Choroid plexus epithelial cell (primary cell): ENCODE measurements around the gene CPLANE1.

Source experiments
- DNase-seq: peaks from one replicate; pipeline ENCODE4 v3.0.0-alpha.2; 2010; ENCODE audit warnings: low read depth
- H3K4me3 ChIP-seq: 2 replicates; pipeline ENCODE4 v1.5.1; 2011; ENCODE audit warnings: low read depth, mild to moderate bottlenecking, control low read depth, low read length, moderate library complexity
- TF ChIP-seq, protein P1 (sequence below): conservative IDR thresholded peaks from 2 replicates; pipeline ENCODE4 v1.5.1; 2011; ENCODE audit warnings: low read depth, mild to moderate bottlenecking, control low read depth, inconsistent platforms, low read length, moderate library complexity

CPLANE1 gene

DNA sequence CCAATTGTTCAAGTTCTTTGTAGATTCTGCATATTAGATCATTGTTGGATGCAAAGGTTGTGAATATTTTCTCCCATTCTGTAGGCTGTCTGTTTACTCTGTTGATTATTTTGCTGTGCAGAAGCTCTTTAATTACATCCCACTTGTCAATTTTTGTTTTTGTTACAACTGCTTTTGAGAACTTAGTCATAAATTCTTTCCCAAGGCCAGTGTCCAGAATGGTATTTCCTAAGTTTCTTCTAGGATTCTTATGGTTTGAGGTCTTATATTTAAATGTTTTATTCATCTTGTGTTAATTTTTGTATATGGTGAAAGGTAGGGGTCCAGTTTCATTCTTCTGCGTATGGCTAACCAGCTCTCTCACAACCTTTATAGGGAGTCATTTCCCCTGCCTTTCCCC, 116.5 kb downstream of the CPLANE1 start:
- H3K4me3 ChIP-seq, result no peak overlapping the region
- peak; percentile 23 for DNase-seq

GRCh38 chr5:37121465-37121864, 127.7 kb downstream of the CPLANE1 start:
- no peak for DNase-seq
- TF ChIP-seq, protein P1, sequence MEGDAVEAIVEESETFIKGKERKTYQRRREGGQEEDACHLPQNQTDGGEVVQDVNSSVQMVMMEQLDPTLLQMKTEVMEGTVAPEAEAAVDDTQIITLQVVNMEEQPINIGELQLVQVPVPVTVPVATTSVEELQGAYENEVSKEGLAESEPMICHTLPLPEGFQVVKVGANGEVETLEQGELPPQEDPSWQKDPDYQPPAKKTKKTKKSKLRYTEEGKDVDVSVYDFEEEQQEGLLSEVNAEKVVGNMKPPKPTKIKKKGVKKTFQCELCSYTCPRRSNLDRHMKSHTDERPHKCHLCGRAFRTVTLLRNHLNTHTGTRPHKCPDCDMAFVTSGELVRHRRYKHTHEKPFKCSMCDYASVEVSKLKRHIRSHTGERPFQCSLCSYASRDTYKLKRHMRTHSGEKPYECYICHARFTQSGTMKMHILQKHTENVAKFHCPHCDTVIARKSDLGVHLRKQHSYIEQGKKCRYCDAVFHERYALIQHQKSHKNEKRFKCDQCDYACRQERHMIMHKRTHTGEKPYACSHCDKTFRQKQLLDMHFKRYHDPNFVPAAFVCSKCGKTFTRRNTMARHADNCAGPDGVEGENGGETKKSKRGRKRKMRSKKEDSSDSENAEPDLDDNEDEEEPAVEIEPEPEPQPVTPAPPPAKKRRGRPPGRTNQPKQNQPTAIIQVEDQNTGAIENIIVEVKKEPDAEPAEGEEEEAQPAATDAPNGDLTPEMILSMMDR, result no peak
- H3K4me3 ChIP-seq, result no peak overlapping the region

More for the DNA sequence above, 116.5 kb downstream of the CPLANE1 start:
- TF ChIP-seq, protein P1, result no peak

GRCh38 chr5:37121027-37121426, 128.1 kb downstream of the CPLANE1 start:
- TF ChIP-seq, protein P1, result no peak
- H3K4me3 ChIP-seq, result no peak overlapping the region
- DNase-seq, result no peak

DNA sequence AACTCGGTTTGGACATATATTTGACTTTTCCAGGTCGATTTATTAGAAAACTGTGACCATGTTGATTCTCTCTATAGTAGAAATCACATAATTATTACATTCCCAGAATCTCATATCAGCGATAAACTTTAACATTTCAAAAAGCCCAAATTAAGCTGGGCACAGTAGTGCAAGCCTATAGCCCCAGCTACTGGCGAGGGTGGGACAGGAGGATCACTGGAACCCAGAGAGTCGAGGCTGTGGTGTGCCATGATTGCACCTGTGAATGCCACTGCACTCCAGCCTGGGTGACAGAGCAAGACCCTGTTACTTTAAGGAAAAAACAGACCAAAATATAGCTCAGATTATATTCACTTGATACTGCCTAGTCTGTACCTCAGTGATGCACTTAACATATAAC, 128.9 kb downstream of the CPLANE1 start:
- TF ChIP-seq, protein P1, result no peak
- DNase-seq, result no peak
- no peak overlapping the region for H3K4me3 ChIP-seq

DNA sequence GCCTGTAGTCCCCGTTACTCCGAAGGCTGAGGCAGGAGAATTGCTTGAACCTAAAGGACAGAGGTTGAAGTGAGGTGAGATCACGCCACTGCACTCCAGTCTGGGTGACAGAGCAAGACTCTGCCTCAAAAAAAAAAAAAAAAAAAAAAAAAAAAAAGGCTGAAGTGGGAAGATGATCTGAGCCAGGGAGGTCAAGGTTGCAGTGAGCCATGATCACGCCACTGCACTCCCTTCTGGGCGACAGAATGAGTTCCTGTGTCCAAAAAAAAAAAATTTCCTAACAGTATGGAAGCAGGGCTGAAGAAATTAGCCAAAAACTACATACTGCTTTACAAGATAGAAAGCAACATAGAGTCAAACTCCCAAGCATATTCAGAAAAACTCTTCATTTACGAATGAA, 132.8 kb downstream of the CPLANE1 start:
- TF ChIP-seq, protein P1, result no peak
- no peak for DNase-seq
- no peak overlapping the region for H3K4me3 ChIP-seq

DNA sequence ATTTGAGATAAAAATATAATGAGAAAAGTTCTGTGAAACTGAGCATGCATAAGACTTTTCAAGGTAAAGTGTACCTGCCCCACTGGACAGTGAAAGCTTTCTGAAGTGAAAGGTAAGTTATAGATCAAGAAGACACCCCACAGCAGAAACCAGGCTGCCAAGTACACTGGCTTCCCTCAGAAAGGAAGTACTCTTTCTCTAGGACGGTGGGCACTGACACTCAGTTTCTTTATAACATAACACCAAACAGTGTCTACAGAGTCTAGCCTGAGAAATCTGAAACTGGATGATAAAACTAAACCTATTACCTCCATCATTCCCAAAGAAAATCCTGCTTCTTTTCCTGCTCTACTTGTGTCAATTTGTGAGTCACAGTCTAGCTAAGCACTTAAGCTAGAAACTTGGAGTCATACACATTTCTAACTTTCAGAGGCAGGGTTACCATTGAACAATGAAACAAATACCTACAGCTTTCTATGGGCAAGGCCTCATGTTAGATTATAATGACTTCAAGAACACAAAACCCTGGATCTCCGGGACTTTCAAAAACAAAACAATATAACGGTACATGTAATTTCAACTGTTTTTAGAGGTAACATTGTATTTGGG, 136.7 kb downstream of the CPLANE1 start:
- no peak overlapping the region for H3K4me3 ChIP-seq
- TF ChIP-seq, protein P1, result no peak
- no peak for DNase-seq
